PFSK-1 (cell line): ENCODE measurements around the gene PRIMPOL.

Source experiments
- FOXP2 ChIP-seq: optimal IDR thresholded peaks from 2 replicates; pipeline ENCODE3; 2011; ENCODE audit warnings: borderline replicate concordance, control low read depth, inconsistent platforms; ENCODE audit not compliant: insufficient read depth; ENCODE audit errors: extremely low read length, extremely low read depth
- POLR2AphosphoS5 ChIP-seq: IDR thresholded peaks from 2 replicates; pipeline ENCODE4 v1.6.1; 2012; ENCODE audit warnings: low read depth, mild to moderate bottlenecking, control low read depth, low read length, moderate library complexity
- REST ChIP-seq, 2 experiments: IDR thresholded peaks; 2 replicates each; pipeline versions ENCODE4 v1.6.1 to v1.8.0; 2011 to 2012; ENCODE audit warnings: low read depth in 2 of 2, low read length in 2 of 2, control low read depth in 1 of 2, inconsistent platforms in 1 of 2, mild to moderate bottlenecking in 1 of 2, moderate library complexity in 1 of 2; ENCODE audit not compliant: insufficient read depth in 1 of 2
- SIN3A ChIP-seq: IDR thresholded peaks from 2 replicates; pipeline ENCODE4 v1.6.1; 2012; ENCODE audit warnings: mild to moderate bottlenecking, low read length, moderate library complexity, borderline replicate concordance; ENCODE audit not compliant: insufficient read depth
- TAF1 ChIP-seq: IDR thresholded peaks from 2 replicates; pipeline ENCODE4 v1.6.1; 2012; ENCODE audit warnings: low read length, control low read depth, borderline replicate concordance; ENCODE audit not compliant: insufficient read depth

GRCh38 chr4:184715526-184715925 is 66.0 kb downstream of the PRIMPOL start:
- TF ChIP-seq POLR2AphosphoS5 = no peak
- no peak for TF ChIP-seq SIN3A
- no peak for TF ChIP-seq REST (IDR thresholded peaks at IDR 0.05; ENCODE audit: insufficient read depth in 1 of 2, low read depth in 2 of 2, low read length in 2 of 2)
- TF ChIP-seq FOXP2 = no peak
- no peak for TF ChIP-seq TAF1
